Measurements from ENCODE around the gene UBALD1.

GRCh38 chr16:4637501-4638166 lies 22.9 kb upstream of the UBALD1 start:
- TF ChIP-seq CTCF (IDR thresholded peaks at IDR 0.05): no peak
- TF ChIP-seq EZH2 (IDR thresholded peaks at IDR 0.05; ENCODE audit: borderline replicate concordance, insufficient read depth, low read depth, low read length, poor library complexity, severe bottlenecking): no peak
